HEK293 (cell line): ENCODE results near the gene LRP1.

ENCODE experiments used
- CTCF ChIA-PET: fragments of 350-600 bp; formaldehyde crosslinking; extraction: SDS; loops from one replicate; lab custom pipeline; 2021; ENCODE audit warnings: antibody characterized with exemption; lab: Yijun Ruan, JAX
- POLR2A ChIA-PET: fragments of 300-600 bp; formaldehyde crosslinking; extraction: SDS; loops from one replicate; lab custom pipeline; 2020; ENCODE audit warnings: antibody characterized with exemption, inconsistent platforms; lab: Yijun Ruan, JAX
- H3K27ac ChIP-seq: fragments of 200-500 bp; sonication (Bioruptor generic); 2 replicates; pipeline ENCODE4 v1.5.1; 2014; ENCODE audit warnings: low read depth, low read length, control low read depth, inconsistent platforms; ENCODE audit errors: extremely low read depth
- H3K36me3 ChIP-seq, 2 experiments: fragments of 200-500 bp in 1 of 2; sonication (Bioruptor generic) in 1 of 2; 1 replicate in 1 of 2; 2 replicates in 1 of 2; pipeline ENCODE4 v1.5.1; 2014 to 2017; ENCODE audit warnings: inconsistent platforms in 2 of 2, low read length in 2 of 2; ENCODE audit not compliant: control insufficient read depth in 2 of 2, insufficient read depth in 1 of 2
- H3K4me1 ChIP-seq: fragments of 200-500 bp; sonication (Bioruptor generic); 2 replicates; pipeline ENCODE4 v1.5.1; 2014; ENCODE audit warnings: mild to moderate bottlenecking, low read length, inconsistent platforms; ENCODE audit not compliant: control insufficient read depth, insufficient read depth
- H3K4me3 ChIP-seq: 2 replicates; pipeline ENCODE4 v1.5.1; 2011; ENCODE audit warnings: low read depth, mild to moderate bottlenecking, control low read depth, low read length, moderate library complexity
- H3K9me3 ChIP-seq: fragments of 200-500 bp; sonication (Bioruptor generic); 2 replicates; pipeline ENCODE4 v1.5.1; 2014; ENCODE audit warnings: low read depth, low read length, inconsistent platforms; ENCODE audit not compliant: control insufficient read depth, insufficient read depth
- AEBP2 ChIP-seq: fragments of 450-650 bp; formaldehyde crosslinking; IDR thresholded peaks from 2 replicates; pipeline ENCODE4 v1.5.1; 2016; ENCODE audit warnings: missing biosample characterization, missing genetic modification characterization, borderline replicate concordance
- BCL11B ChIP-seq: fragments of 450-650 bp; formaldehyde crosslinking; IDR thresholded peaks from 2 replicates; pipeline ENCODE4 v1.5.1; 2016; ENCODE audit warnings: low read depth, missing biosample characterization, missing genetic modification characterization
- IKZF3 ChIP-seq: fragments of 450-650 bp; IDR thresholded peaks from 2 replicates; pipeline ENCODE4 v1.5.0; 2018; ENCODE audit warnings: missing biosample characterization, mild to moderate bottlenecking, missing genetic modification characterization, moderate library complexity
- KLF7 ChIP-seq: fragments of 450-650 bp; formaldehyde crosslinking; IDR thresholded peaks from 2 replicates; pipeline ENCODE4 v1.5.1; 2016; ENCODE audit warnings: missing biosample characterization, missing genetic modification characterization, borderline replicate concordance
- PRDM10 ChIP-seq: fragments of 450-650 bp; formaldehyde crosslinking; IDR thresholded peaks from 2 replicates; pipeline ENCODE4 v1.5.1; 2016; ENCODE audit warnings: missing biosample characterization, missing genetic modification characterization
- ZBTB1 ChIP-seq: fragments of 450-650 bp; formaldehyde crosslinking; IDR thresholded peaks from 2 replicates; pipeline ENCODE4 v1.5.1; 2016; ENCODE audit warnings: missing biosample characterization, missing genetic modification characterization
- ZIC2 ChIP-seq: fragments of 450-650 bp; formaldehyde crosslinking; IDR thresholded peaks from 2 replicates; pipeline ENCODE4 v1.5.1; 2016; ENCODE audit warnings: missing biosample characterization, missing genetic modification characterization
- ZNF423 ChIP-seq: fragments of 450-650 bp; formaldehyde crosslinking; IDR thresholded peaks from 2 replicates; pipeline ENCODE4 v1.5.1; 2016; ENCODE audit warnings: missing biosample characterization, missing genetic modification characterization
- ZNF670 ChIP-seq: fragments of 450-650 bp; formaldehyde crosslinking; IDR thresholded peaks from 2 replicates; pipeline ENCODE4 v1.5.1; 2016; ENCODE audit warnings: missing biosample characterization, missing genetic modification characterization, low read depth
- TF ChIP-seq, protein P1 (sequence below): fragments of 450-650 bp; formaldehyde crosslinking; IDR thresholded peaks from 2 replicates; pipeline ENCODE4 v1.5.1; 2016; ENCODE audit warnings: missing biosample characterization, missing genetic modification characterization

Gene LRP1

GRCh38 chr12:57090490-57090889 lies 37.8 kb upstream of the LRP1 start:
- Histone ChIP-seq H3K4me1 (peaks cover 12% of the 10 kb centered on the region), H3K9me3 (no peaks in the 10 kb centered on the region), H3K36me3 (peaks cover 0 to 45% of the 10 kb centered on the region in 2 experiments; a peak in 1 of 3 replicates), H3K4me3 (no peak overlapping the region), H3K27ac (no peak overlapping the region)
- TF ChIP-seq IKZF3 (tag by site-specific recombination) = no peak
- no peak for TF ChIP-seq ZNF670
- no peak for TF ChIP-seq ZBTB1 (tag by site-specific recombination)
- no peak for TF ChIP-seq ZIC2 (tag by site-specific recombination)
- TF ChIP-seq BCL11B (tag by site-specific recombination) = 0 out of 2 replicates have a peak, but pooled peaks have one; percentile 31
- CTCF ChIA-PET = interaction anchor here (0.6 to 3.9 kb wide), 9 partner anchors 12 to 86 kb away, joined by 3 to 21 read pairs (median 5); partner anchors contain the start of gene STAT6
- POLR2A ChIA-PET = interaction anchor here (1.0 to 4.5 kb wide), 3 partner anchors 12 to 37 kb away, joined by 10 to 53 read pairs (median 24); partner anchors contain the start of genes NEMP1 and STAT6

GRCh38 chr12:57090924-57091637 lies 37.2 kb upstream of the LRP1 start:
- TF ChIP-seq AEBP2 (tag by site-specific recombination) (no peak), ZNF423 (tag by site-specific recombination) (no peak), KLF7 (tag by site-specific recombination) (no peak), PRDM10 (tag by site-specific recombination) (no peak)
- TF ChIP-seq, protein P1, sequence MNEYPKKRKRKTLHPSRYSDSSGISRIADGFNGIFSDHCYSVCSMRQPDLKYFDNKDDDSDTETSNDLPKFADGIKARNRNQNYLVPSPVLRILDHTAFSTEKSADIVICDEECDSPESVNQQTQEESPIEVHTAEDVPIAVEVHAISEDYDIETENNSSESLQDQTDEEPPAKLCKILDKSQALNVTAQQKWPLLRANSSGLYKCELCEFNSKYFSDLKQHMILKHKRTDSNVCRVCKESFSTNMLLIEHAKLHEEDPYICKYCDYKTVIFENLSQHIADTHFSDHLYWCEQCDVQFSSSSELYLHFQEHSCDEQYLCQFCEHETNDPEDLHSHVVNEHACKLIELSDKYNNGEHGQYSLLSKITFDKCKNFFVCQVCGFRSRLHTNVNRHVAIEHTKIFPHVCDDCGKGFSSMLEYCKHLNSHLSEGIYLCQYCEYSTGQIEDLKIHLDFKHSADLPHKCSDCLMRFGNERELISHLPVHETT (tag by site-specific recombination) = no peak
- H3K27ac ChIP-seq = no peak overlapping the region
- H3K36me3 ChIP-seq = peaks cover 0 to 51% of the 10 kb centered on the region in 2 experiments; a peak in 1 of 3 replicates
- CTCF ChIA-PET = interaction anchor here (0.6 to 3.9 kb wide), 9 partner anchors 11 to 83 kb away, joined by 3 to 48 read pairs (median 5); partner anchors contain the start of gene STAT6
- H3K4me3 ChIP-seq = no peak overlapping the region
- POLR2A ChIA-PET = interaction anchor here (1.4 to 4.5 kb wide), 3 partner anchors 12 to 21 kb away, joined by 5 to 53 read pairs (median 10); partner anchors contain the start of gene NEMP1
- H3K9me3 ChIP-seq = no peaks in the 10 kb centered on the region
- H3K4me1 ChIP-seq = peaks cover 12% of the 10 kb centered on the region
